GM18519 (cell line): Measurements from ENCODE around the gene MYZAP.
"Not testable (repeated sequence)": the region's sequence is repeated elsewhere in the genome, so short reads cannot be mapped to it uniquely, and the experiment has no call there.

Source experiments
- ATAC-seq: cut with Tn5 transposase; IDR thresholded peaks from one replicate; pipeline ENCODE4 v1.9.1; 2021; ENCODE audit warnings: mild to moderate bottlenecking, moderate library complexity; ENCODE audit not compliant: unreplicated experiment, low FRiP score

MYZAP gene

GRCh38 chr15:57615951-57616496 lies 24.3 kb downstream of the MYZAP start:
- not testable (repeated sequence) for ATAC-seq

DNA sequence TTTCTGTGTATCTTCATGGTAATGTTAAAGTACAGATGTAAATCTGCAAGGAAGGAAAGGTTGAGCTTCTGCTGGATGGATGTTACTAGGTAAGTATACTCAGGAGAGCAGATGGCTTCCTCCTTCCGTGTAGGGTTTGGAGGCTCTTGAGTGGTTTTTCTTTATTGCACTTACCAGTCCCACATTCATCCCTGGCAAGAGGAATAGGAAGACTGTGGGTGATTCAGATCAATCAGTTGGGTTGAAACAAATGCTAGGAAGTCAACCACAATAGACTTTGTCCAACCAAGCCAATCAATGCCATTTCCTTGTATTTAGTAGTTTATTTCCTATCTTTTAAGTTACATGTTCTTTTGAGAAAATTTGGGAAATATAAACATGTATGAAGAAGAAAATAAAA lies 26.6 kb downstream of the MYZAP start:
- no peak for ATAC-seq

DNA sequence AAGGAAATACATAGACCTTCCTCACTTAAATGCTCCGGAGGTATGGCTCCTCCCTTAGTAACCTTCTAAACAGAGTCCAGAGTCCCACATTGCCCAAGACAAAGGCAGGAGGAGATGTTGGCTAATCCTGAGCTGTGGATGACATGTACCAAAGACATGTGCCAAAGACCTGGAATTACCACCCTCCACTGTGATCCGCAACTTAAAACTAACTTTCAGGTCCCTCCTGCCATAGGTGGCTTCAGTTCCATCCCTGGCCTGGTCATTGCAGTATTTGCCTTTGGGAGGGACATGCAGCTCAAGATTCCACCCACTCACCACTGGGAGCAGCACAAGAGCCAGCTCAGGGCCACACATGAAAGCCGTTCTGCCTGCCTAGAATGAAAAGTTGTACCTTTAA lies 28.0 kb downstream of the MYZAP start:
- ATAC-seq: no peak

GRCh38 chr15:57624730-57625129 lies 33.0 kb downstream of the MYZAP start:
- no peak for ATAC-seq

- no peak for ATAC-seq
Observed at GRCh38 chr15:57625703-57626448, 34.2 kb downstream of the MYZAP start.

DNA sequence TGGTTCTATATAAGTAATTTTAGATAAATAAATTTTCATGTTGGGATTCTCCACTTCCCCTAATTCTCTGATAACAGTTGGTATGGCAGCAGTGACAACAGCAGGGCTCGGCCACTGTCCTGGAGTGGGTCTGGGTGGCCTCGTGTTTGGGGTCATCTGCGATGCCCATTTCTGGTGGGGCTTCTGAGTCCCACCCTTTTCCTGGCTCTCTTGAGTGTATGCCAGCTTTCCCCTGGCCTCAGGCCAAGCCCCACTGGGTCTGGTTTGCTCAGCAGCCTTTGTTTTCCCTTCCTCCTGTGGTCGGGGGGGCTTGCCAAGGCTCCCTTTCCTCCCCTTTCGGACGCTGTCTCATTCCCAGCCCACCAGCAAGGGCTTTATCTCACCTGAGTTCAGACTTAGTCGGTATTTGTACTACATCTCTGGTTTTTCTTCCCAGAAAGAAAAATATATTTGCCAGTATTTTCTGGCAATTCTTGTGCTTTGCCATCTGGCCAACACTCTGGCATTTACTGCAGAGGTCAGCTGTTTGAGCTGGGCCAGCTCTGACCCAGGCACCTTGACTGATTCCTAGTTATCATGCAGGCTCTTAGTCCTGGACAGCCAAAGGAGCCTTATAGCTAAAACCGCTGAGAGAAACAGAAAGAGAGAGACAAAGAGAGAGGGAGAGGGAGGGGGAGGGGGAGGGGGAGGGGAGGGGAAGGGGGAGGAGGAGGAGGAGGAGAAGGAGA lies 35.2 kb downstream of the MYZAP start:
- no peak for ATAC-seq

DNA sequence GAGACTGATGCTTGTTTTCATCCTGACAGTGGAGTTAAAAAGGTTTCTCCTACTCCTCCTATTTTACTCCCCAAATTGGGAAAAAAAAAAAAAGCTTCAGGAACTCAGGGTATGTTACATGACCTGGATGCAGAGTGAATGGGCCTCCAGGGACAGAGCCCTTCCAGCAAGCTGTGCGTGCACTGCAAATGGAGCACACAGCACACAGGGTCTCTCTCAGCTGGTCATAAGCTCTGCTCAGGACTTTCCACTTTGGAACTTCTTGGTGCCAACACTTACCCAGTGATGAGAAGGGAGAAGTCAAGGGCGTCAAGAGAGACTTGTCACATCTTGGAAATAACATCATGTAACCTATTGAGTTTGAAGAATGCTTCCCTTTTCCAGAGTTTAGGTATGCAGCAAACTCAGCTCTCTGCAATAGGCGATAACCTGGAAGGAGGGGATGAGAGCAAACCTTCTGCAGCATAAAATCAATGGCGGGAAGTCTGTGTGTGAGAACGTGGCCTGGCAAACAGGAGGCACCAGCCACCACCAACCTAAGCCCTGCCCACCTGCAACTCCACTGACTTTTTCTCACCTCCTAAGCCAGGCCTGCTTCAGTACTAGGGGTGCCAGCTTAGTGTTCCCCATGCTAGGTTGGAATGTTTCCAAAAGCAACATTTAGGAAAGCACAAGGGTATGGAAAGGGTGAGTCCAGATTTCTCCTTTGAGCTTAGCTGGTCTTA lies 39.8 kb downstream of the MYZAP start:
- ATAC-seq: no peak

DNA sequence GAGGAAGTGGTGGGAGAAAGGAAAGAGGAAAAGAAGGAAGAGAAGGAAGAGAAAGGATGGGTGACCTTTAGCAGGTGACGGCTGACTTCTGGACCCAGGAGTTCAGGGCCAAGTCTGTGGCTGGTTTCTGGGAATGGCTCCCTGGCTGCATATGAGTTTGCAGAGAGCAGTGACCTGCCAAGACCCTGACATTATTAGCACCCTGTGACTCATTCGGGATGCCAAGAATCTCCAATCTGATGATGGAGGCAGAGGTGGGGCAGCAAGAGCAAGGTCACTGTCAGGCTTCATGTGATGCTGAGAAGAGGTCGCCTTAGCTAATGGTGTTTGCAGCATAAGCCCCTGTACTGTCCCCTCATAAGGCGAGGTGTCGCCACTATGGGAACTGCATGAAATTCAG lies 42.6 kb downstream of the MYZAP start:
- ATAC-seq: no peak

- no peak for ATAC-seq
Observed at GRCh38 chr15:57635300-57635909, 43.7 kb downstream of the MYZAP start.

DNA sequence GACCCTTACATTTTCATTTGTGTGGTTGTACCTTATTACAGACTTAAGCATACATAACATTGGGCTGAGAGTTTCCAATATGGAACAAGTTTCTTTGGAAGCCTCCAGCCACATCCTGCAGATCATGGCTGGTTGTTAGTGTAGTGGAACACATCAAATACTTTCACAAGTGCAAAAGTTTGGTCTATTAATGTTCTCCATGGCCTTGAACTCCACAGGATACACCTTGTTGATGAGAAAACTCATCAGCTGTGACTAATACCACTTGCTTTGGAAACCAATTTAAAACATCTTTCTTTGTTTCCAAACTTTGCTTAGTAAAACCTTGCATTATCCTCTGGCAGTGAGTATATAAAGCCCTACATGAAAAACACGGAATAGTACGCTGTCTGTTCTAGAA lies 46.1 kb downstream of the MYZAP start:
- ATAC-seq: no peak

GRCh38 chr15:57639306-57639705 lies 47.6 kb downstream of the MYZAP start:
- ATAC-seq: no peak

GRCh38 chr15:57640930-57641682 lies 49.4 kb downstream of the MYZAP start:
- ATAC-seq: no peak

DNA sequence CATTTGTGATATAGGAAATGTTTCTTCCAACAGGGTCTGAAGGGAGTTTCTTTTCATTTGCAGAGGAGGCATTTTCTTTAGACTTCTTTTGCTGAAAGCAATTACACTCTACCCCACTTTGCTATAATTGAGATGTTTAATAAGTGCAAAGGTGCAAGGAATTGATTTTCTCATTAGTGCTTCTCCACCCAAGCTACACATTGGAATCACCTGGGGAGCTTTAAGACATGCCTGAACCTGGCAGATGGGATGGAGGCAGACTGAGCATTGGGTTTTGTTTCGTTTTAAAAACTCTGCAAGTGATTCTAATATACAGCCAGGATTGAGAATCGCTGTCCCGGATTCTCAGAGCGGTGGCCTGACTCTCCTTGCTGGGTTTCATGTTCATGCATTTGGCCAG lies 52.1 kb downstream of the MYZAP start:
- ATAC-seq: no peak

GRCh38 chr15:57646087-57646486 lies 54.4 kb downstream of the MYZAP start:
- ATAC-seq: no peak

GRCh38 chr15:57647071-57647790 lies 55.5 kb downstream of the MYZAP start:
- ATAC-seq: no peak

DNA sequence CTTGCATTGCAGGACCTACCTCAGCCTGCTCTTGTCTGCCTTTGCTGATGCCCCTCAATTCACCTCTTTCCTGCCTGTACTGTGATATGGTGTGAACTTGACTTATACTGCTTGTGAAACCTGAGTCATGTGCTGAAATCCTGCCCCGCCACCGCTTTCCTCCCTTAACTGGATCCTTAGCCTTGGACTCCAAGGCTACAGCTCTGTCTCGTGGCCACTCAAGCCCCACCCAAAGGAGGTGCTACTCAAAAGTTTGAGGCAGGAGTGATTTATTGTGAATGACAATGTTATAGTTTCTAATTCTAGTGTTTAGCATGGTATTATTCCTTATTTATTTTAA lies 56.1 kb downstream of the MYZAP start:
- ATAC-seq: no peak

- ATAC-seq: no peak
Observed at GRCh38 chr15:57649138-57649537, 57.4 kb downstream of the MYZAP start.

DNA sequence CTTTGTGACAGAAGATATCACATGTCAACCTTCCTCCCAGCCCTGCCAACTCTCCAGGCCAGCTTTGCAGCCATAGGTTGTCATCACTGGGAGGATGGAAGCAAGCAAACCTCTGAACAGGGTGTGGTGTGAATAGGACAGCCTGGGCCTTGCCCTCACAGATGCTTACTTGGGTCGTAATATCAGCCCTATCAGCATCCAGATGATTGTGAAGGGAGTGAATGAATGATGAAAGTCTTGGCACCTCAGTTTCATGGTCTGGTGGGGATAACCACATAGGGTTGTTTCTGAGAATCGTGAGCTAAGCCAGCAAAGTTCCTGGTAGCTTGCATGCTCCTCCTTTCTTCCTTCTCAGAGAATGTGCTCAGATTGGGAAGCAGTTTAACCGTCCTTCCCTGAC lies 59.7 kb downstream of the MYZAP start:
- ATAC-seq: no peak

DNA sequence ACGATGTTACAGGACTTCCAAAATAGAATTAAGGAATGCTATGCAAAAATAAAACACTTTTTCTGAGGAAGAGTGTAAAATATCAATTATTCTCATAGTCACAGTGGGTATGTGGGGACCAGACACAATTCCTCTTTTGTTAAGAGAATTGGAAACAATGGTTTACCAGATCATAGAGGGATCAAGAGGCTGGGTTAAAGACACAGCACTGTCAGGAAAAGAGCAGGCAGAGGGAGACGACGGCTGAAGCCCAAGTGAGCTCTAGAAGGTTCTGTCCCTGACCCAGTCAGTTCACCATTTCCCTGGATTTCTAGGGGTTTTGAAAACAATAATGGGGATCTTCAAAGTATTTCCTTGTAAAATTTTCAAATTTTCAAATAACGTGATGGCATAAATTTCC lies 60.8 kb downstream of the MYZAP start:
- ATAC-seq: no peak
